HEK293 (cell line): Measurements from ENCODE around the gene LEUTX.

Source experiments
- GLIS1 ChIP-seq: fragments of 450-650 bp; formaldehyde crosslinking; IDR thresholded peaks from 2 replicates; pipeline ENCODE4 v1.5.1; 2016; ENCODE audit warnings: missing biosample characterization, missing genetic modification characterization
- GLIS2 ChIP-seq: fragments of 450-650 bp; formaldehyde crosslinking; IDR thresholded peaks from 2 replicates; pipeline ENCODE4 v1.5.1; 2016; ENCODE audit warnings: missing biosample characterization, missing genetic modification characterization
- PATZ1 ChIP-seq: fragments of 450-650 bp; formaldehyde crosslinking; IDR thresholded peaks from 2 replicates; pipeline ENCODE4 v1.5.1; 2016; ENCODE audit warnings: missing biosample characterization, missing genetic modification characterization
- PBX3 ChIP-seq: sonication (generic); formaldehyde crosslinking; IDR thresholded peaks from 2 replicates; pipeline ENCODE4 v1.8.1; 2022; ENCODE audit warnings: mild to moderate bottlenecking, moderate library complexity, missing genetic modification reagents
- PRDM10 ChIP-seq: fragments of 450-650 bp; formaldehyde crosslinking; IDR thresholded peaks from 2 replicates; pipeline ENCODE4 v1.5.1; 2016; ENCODE audit warnings: missing biosample characterization, missing genetic modification characterization
- PRDM6 ChIP-seq: fragments of 450-650 bp; formaldehyde crosslinking; IDR thresholded peaks from 2 replicates; pipeline ENCODE4 v1.5.1; 2017; ENCODE audit warnings: missing biosample characterization, missing genetic modification characterization
- ZBTB11 ChIP-seq: fragments of 450-650 bp; formaldehyde crosslinking; conservative IDR thresholded peaks from 2 replicates; pipeline ENCODE4 v1.5.1; 2016; ENCODE audit warnings: low read depth, missing biosample characterization, missing genetic modification characterization
- ZBTB17 ChIP-seq: fragments of 450-650 bp; formaldehyde crosslinking; IDR thresholded peaks from 2 replicates; pipeline ENCODE4 v1.5.1; 2016; ENCODE audit warnings: missing biosample characterization, missing genetic modification characterization
- ZBTB21 ChIP-seq: fragments of 450-650 bp; formaldehyde crosslinking; IDR thresholded peaks from 2 replicates; pipeline ENCODE4 v1.5.1; 2017; ENCODE audit warnings: missing biosample characterization, missing genetic modification characterization
- ZBTB44 ChIP-seq: fragments of 450-650 bp; IDR thresholded peaks from 2 replicates; pipeline ENCODE4 v1.5.1; 2018; ENCODE audit warnings: missing biosample characterization, mild to moderate bottlenecking, missing genetic modification characterization
- ZBTB6 ChIP-seq: fragments of 450-650 bp; formaldehyde crosslinking; IDR thresholded peaks from 2 replicates; pipeline ENCODE4 v1.5.1; 2017; ENCODE audit warnings: missing biosample characterization, missing genetic modification characterization
- ZEB2 ChIP-seq: fragments of 450-650 bp; formaldehyde crosslinking; IDR thresholded peaks from 2 replicates; pipeline ENCODE4 v1.5.1; 2016; ENCODE audit warnings: missing biosample characterization, missing genetic modification characterization
- ZNF140 ChIP-seq: fragments of 450-650 bp; formaldehyde crosslinking; IDR thresholded peaks from 2 replicates; pipeline ENCODE4 v1.5.1; 2016; ENCODE audit warnings: missing biosample characterization, missing genetic modification characterization
- ZNF23 ChIP-seq: fragments of 450-650 bp; formaldehyde crosslinking; IDR thresholded peaks from 2 replicates; pipeline ENCODE4 v1.5.1; 2016; ENCODE audit warnings: missing biosample characterization, missing genetic modification characterization, borderline replicate concordance
- ZNF248 ChIP-seq: fragments of 450-650 bp; formaldehyde crosslinking; IDR thresholded peaks from 2 replicates; pipeline ENCODE4 v1.5.1; 2017; ENCODE audit warnings: missing biosample characterization, missing genetic modification characterization
- ZNF302 ChIP-seq: fragments of 450-650 bp; formaldehyde crosslinking; IDR thresholded peaks from 2 replicates; pipeline ENCODE4 v1.5.1; 2016; ENCODE audit warnings: missing biosample characterization, missing genetic modification characterization, low read depth
- ZNF311 ChIP-seq: fragments of 450-650 bp; formaldehyde crosslinking; IDR thresholded peaks from 2 replicates; pipeline ENCODE4 v1.5.1; 2017; ENCODE audit warnings: missing biosample characterization, missing genetic modification characterization, borderline replicate concordance
- ZNF510 ChIP-seq: fragments of 450-650 bp; formaldehyde crosslinking; IDR thresholded peaks from 2 replicates; pipeline ENCODE4 v1.5.1; 2018; ENCODE audit warnings: mild to moderate bottlenecking, missing genetic modification characterization, missing biosample characterization; ENCODE audit not compliant: insufficient replicate concordance
- ZNF530 ChIP-seq: fragments of 450-650 bp; formaldehyde crosslinking; IDR thresholded peaks from 2 replicates; pipeline ENCODE4 v1.5.1; 2016; ENCODE audit warnings: low read depth, missing biosample characterization, missing genetic modification characterization
- ZNF660 ChIP-seq: fragments of 450-650 bp; IDR thresholded peaks from 2 replicates; pipeline ENCODE4 v1.5.1; 2018; ENCODE audit warnings: missing biosample characterization, mild to moderate bottlenecking, missing genetic modification characterization
- ZNF670 ChIP-seq: fragments of 450-650 bp; formaldehyde crosslinking; IDR thresholded peaks from 2 replicates; pipeline ENCODE4 v1.5.1; 2016; ENCODE audit warnings: missing biosample characterization, missing genetic modification characterization, low read depth
- ZNF704 ChIP-seq: fragments of 450-650 bp; formaldehyde crosslinking; IDR thresholded peaks from 2 replicates; pipeline ENCODE4 v1.5.1; 2016; ENCODE audit warnings: missing biosample characterization, missing genetic modification characterization
- ZSCAN23 ChIP-seq: fragments of 450-650 bp; formaldehyde crosslinking; IDR thresholded peaks from 2 replicates; pipeline ENCODE4 v1.5.1; 2016; ENCODE audit warnings: missing biosample characterization, missing genetic modification characterization

LEUTX gene

GRCh38 chr19:39792999-39793546 is 14.4 kb downstream of the LEUTX start (continued):
- TF ChIP-seq PATZ1 (tag by site-specific recombination) (peak; percentile 48), ZNF302 (no peak), ZBTB17 (tag by site-specific recombination) (peak; percentile 87), ZNF140 (tag by site-specific recombination) (no peak), ZNF660 (tag by site-specific recombination) (peak; percentile 92), ZNF670 (no peak), ZNF248 (no peak), ZNF23 (tag by site-specific recombination) (no peak), ZBTB11 (tag by site-specific recombination) (no peak), GLIS1 (tag by site-specific recombination) (peak; percentile 54; the same call in 1 of the 2 replicates), ZEB2 (tag by site-specific recombination) (peak; percentile 64; the same call in 1 of the 2 replicates), PRDM10 (tag by site-specific recombination) (peak; percentile 92), ZBTB6 (no peak), PRDM6 (tag by site-specific recombination) (no peak), ZBTB44 (peak; percentile 7; the same call in 1 of the 2 replicates), ZSCAN23 (tag by site-specific recombination) (no peak), ZNF530 (tag by site-specific recombination) (no peak), ZBTB21 (tag by site-specific recombination) (peak; percentile 62), GLIS2 (peak; percentile 78), ZNF311 (tag by site-specific recombination) (no peak), ZNF510 (tag by site-specific recombination) (no peak), ZNF704 (no peak), PBX3 (CRISPR knock-in tag) (no peak)
